ENCODE results near the gene ADISSP.
A peak's percentile ranks its signal among the peaks of the same experiment; 100 is the strongest.

Gene ADISSP

GRCh38 chr20:3710703-3711483 is 56.7 kb downstream of the ADISSP start:
- DNase-seq: peak; percentile 49

- no peak for DNase-seq
These were observed 57.5 kb downstream of the ADISSP start for GRCh38 chr20:3710011-3710466.

- DNase-seq: no peak
These were observed 60.0 kb downstream of the ADISSP start for GRCh38 chr20:3707508-3707899.

GRCh38 chr20:3706774-3707507 is 60.6 kb downstream of the ADISSP start:
- DNase-seq: no peak

- no peak for DNase-seq
These were observed 61.4 kb downstream of the ADISSP start for GRCh38 chr20:3705970-3706739.

GRCh38 chr20:3705491-3705969 is 62.0 kb downstream of the ADISSP start:
- no peak for DNase-seq

GRCh38 chr20:3704087-3704486 is 63.5 kb downstream of the ADISSP start:
- DNase-seq: no peak
